ENCODE data around the gene DCTPP1. TPM values are rescaled to one million over a fixed set of nuclear protein-coding genes. Genes with fewer than 3 reads are reported as not detected.

DCTPP1 gene
- total and polyA plus RNA-seq, 2 of the 13 experiments (the other 11 are each of a cell fraction or from before 2014, with no cell fraction given): 54.8 to 74.4 TPM

DNA sequence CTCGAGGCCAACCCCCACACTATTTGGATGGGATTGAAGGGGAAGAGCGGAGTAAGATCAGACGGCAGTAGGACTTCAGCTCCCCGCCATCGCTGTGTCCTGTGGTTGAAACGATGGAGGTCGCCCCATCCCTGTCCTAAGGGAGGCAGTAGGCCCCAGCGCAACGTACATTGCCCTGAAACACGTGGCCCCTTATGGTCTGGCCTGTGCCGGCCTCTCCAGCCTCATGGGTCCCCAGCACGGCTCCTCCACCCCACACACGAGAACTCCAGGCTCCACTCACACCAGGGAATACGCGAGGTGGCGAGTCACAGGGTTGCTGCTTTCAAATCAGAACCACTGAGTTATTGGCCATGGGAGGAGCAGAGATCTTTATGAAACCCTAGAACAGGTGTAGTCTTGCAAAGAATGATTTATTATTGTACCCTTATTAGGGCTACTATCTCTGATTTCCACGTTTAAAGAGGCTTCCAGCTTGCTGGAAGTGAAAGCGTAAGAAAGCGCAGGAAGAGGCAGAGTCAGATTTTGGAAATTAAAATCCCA, 669 bp upstream of the DCTPP1 start (continued):
- TF ChIP-seq STAG1 (CRISPR knock-in tag; IDR thresholded peaks at IDR 0.05) (peak; percentile 73), ZNF788 (CRISPR knock-in tag; IDR thresholded peaks at IDR 0.05; ENCODE audit: borderline replicate concordance) (peak; percentile 89), ASH2L (IDR thresholded peaks at IDR 0.05; ENCODE audit: insufficient read length, low read depth, low read length) (peak; percentile 20), SNRNP70 (IDR thresholded peaks at IDR 0.05; ENCODE audit: low read depth, low read length) (no peak), ZNF557 (CRISPR knock-in tag; IDR thresholded peaks at IDR 0.05) (peak; percentile 73; the same call in 1 of the 2 replicates), GATAD2A (CRISPR knock-in tag; IDR thresholded peaks at IDR 0.05) (peak; percentile 56), TERF1 (CRISPR knock-in tag; IDR thresholded peaks at IDR 0.05) (no peak), ZNF660 (CRISPR knock-in tag; IDR thresholded peaks at IDR 0.05; ENCODE audit: borderline replicate concordance, low read depth) (peak; percentile 60; the same call in 1 of the 2 replicates), ZNF264 (CRISPR knock-in tag; IDR thresholded peaks at IDR 0.05) (peak; percentile 87; the same call in 1 of the 2 replicates), REL (CRISPR knock-in tag; conservative IDR thresholded peaks at IDR 0.05) (0 out of 2 replicates have a peak, but pooled peaks have one; percentile 74), DNMT1 (CRISPR knock-in tag; IDR thresholded peaks at IDR 0.05) (peak; percentile 91; the same call in 1 of the 2 replicates), ZSCAN9 (CRISPR knock-in tag; IDR thresholded peaks at IDR 0.05; ENCODE audit: borderline replicate concordance) (0 out of 2 replicates have a peak, but pooled peaks have one; percentile 13), HOXA3 (CRISPR knock-in tag; IDR thresholded peaks at IDR 0.05) (peak; percentile 86), REXO4 (CRISPR knock-in tag; IDR thresholded peaks at IDR 0.05; ENCODE audit: borderline replicate concordance) (peak; percentile 76; the same call in 1 of the 2 replicates), ISX (CRISPR knock-in tag; conservative IDR thresholded peaks at IDR 0.05) (0 out of 2 replicates have a peak, but pooled peaks have one; percentile 81), ZNF577 (CRISPR knock-in tag; IDR thresholded peaks at IDR 0.05; ENCODE audit: borderline replicate concordance, low read depth) (0 out of 2 replicates have a peak, but pooled peaks have one; percentile 21), ZNF18 (CRISPR knock-in tag; IDR thresholded peaks at IDR 0.05; ENCODE audit: insufficient replicate concordance) (peak; percentile 59), PAX8 (CRISPR knock-in tag; IDR thresholded peaks at IDR 0.05; ENCODE audit: borderline replicate concordance) (0 out of 2 replicates have a peak, but pooled peaks have one; percentile 11), NFRKB (IDR thresholded peaks at IDR 0.05) (no peak), ZNF607 (CRISPR knock-in tag; IDR thresholded peaks at IDR 0.05; ENCODE audit: borderline replicate concordance) (peak; percentile 7; the same call in 1 of the 2 replicates), TBX2 (CRISPR knock-in tag; IDR thresholded peaks at IDR 0.05; ENCODE audit: borderline replicate concordance) (peak; percentile 66), ZNF782 (CRISPR knock-in tag; IDR thresholded peaks at IDR 0.05; ENCODE audit: borderline replicate concordance) (peak; percentile 89; the same call in 1 of the 2 replicates), ZNF75D (CRISPR knock-in tag; IDR thresholded peaks at IDR 0.05; ENCODE audit: borderline replicate concordance) (peak; percentile 75; the same call in 1 of the 2 replicates)
- TF ChIP-seq, protein P1, sequence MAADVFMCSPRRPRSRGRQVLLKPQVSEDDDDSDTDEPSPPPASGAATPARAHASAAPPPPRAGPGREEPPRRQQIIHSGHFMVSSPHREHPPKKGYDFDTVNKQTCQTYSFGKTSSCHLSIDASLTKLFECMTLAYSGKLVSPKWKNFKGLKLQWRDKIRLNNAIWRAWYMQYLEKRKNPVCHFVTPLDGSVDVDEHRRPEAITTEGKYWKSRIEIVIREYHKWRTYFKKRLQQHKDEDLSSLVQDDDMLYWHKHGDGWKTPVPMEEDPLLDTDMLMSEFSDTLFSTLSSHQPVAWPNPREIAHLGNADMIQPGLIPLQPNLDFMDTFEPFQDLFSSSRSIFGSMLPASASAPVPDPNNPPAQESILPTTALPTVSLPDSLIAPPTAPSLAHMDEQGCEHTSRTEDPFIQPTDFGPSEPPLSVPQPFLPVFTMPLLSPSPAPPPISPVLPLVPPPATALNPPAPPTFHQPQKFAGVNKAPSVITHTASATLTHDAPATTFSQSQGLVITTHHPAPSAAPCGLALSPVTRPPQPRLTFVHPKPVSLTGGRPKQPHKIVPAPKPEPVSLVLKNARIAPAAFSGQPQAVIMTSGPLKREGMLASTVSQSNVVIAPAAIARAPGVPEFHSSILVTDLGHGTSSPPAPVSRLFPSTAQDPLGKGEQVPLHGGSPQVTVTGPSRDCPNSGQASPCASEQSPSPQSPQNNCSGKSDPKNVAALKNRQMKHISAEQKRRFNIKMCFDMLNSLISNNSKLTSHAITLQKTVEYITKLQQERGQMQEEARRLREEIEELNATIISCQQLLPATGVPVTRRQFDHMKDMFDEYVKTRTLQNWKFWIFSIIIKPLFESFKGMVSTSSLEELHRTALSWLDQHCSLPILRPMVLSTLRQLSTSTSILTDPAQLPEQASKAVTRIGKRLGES (CRISPR knock-in tag; IDR thresholded peaks at IDR 0.05; ENCODE audit: borderline replicate concordance): 0 out of 2 replicates have a peak, but pooled peaks have one; percentile 42

Data from HepG2 (cell line).